CD4-positive, alpha-beta T cell treated with Interleukin-1 beta for 1 hour (primary cell): Measurements from ENCODE around the gene PKD1.

Source experiments
- DNase-seq, 2 donors: peaks; one replicate each; pipeline ENCODE4 v3.0.0-alpha.2; 2020 to 2022

The PKD1 gene

GRCh38 chr16:2070576-2071453 is 64.9 kb downstream of the PKD1 start:
- DNase-seq = no peak

GRCh38 chr16:2066139-2066538 is 69.6 kb downstream of the PKD1 start:
- DNase-seq = no peak

GRCh38 chr16:2064368-2064945 is 71.2 kb downstream of the PKD1 start:
- no peak for DNase-seq

- DNase-seq = no peak
These were observed 71.8 kb downstream of the PKD1 start for GRCh38 chr16:2063861-2064260.

- DNase-seq = no peak
These were observed 72.9 kb downstream of the PKD1 start for GRCh38 chr16:2062801-2063200.

- no peak for DNase-seq
These were observed 74.2 kb downstream of the PKD1 start for GRCh38 chr16:2061526-2061925.

GRCh38 chr16:2061023-2061422 is 74.7 kb downstream of the PKD1 start:
- DNase-seq = no peak

GRCh38 chr16:2060346-2060745 is 75.4 kb downstream of the PKD1 start:
- no peak for DNase-seq

- DNase-seq = no peak
These were observed 76.8 kb downstream of the PKD1 start for GRCh38 chr16:2058872-2059271.

- no peak for DNase-seq
These were observed 77.3 kb downstream of the PKD1 start for GRCh38 chr16:2058420-2058819.

GRCh38 chr16:2057438-2057837 is 78.3 kb downstream of the PKD1 start:
- no peak for DNase-seq

- no peak for DNase-seq
These were observed 78.9 kb downstream of the PKD1 start for GRCh38 chr16:2056681-2057407.

GRCh38 chr16:2056077-2056476 is 79.6 kb downstream of the PKD1 start:
- no peak for DNase-seq

GRCh38 chr16:2054543-2055245 is 81.0 kb downstream of the PKD1 start:
- DNase-seq = no peak

GRCh38 chr16:2053897-2054296 is 81.8 kb downstream of the PKD1 start:
- no peak for DNase-seq

GRCh38 chr16:2053211-2053610 is 82.5 kb downstream of the PKD1 start:
- DNase-seq = no peak

GRCh38 chr16:2048116-2048543 is 87.6 kb downstream of the PKD1 start:
- DNase-seq = no peak

GRCh38 chr16:2047330-2048115 is 88.2 kb downstream of the PKD1 start, which contains the start of the genes NTHL1 and TSC2:
Gene NTHL1, minus strand, starts transcription at chr16:2047834. Its CDS starts 11 bp downstream, at chr16:2047823.
Gene TSC2, plus strand, starts transcription at chr16:2047985. Its CDS starts 631 bp downstream, at chr16:2048616.
- peak; percentile 93 for DNase-seq

- DNase-seq = no peak
These were observed 88.8 kb downstream of the PKD1 start for GRCh38 chr16:2046893-2047329.

GRCh38 chr16:2045965-2046892 is 89.5 kb downstream of the PKD1 start:
- no peak for DNase-seq

GRCh38 chr16:2044541-2044940 is 91.2 kb downstream of the PKD1 start:
- DNase-seq = no peak
